HEK293T (cell line): ENCODE results near the gene CKS1B.

Source experiments
- CTCF ChIA-PET: fragments of 350-600 bp; formaldehyde crosslinking; extraction: SDS; loops from one replicate; lab custom pipeline; 2021; ENCODE audit warnings: antibody characterized with exemption, inconsistent platforms; lab: Yijun Ruan, JAX
- POLR2A ChIA-PET: fragments of 350-600 bp; formaldehyde crosslinking; extraction: SDS; loops from one replicate; lab custom pipeline; 2020; ENCODE audit warnings: antibody characterized with exemption, inconsistent platforms; lab: Yijun Ruan, JAX
- DNase-seq: peaks from one replicate; pipeline ENCODE4 v3.0.0; 2012; ENCODE audit warnings: mixed read lengths; ENCODE audit errors: extremely low spot score
- ARNT ChIP-seq: fragments of 450-650 bp; IDR thresholded peaks from 2 replicates; pipeline ENCODE4 v1.6.1; 2017; ENCODE audit warnings: mild to moderate bottlenecking
- BHLHE40 ChIP-seq: fragments of 450-650 bp; IDR thresholded peaks from 2 replicates; pipeline ENCODE4 v1.6.1; 2016; ENCODE audit warnings: mild to moderate bottlenecking, moderate library complexity, borderline replicate concordance
- CTBP1 ChIP-seq: fragments of 450-650 bp; IDR thresholded peaks from 2 replicates; pipeline ENCODE4 v1.6.1; 2016; ENCODE audit warnings: borderline replicate concordance
- ELF4 ChIP-seq: fragments of 450-650 bp; IDR thresholded peaks from 2 replicates; pipeline ENCODE4 v1.6.1; 2017; ENCODE audit warnings: antibody characterized with exemption
- FOXA1 ChIP-seq: fragments of 450-650 bp; IDR thresholded peaks from 2 replicates; pipeline ENCODE4 v1.6.1; 2016; ENCODE audit warnings: mild to moderate bottlenecking
- FOXK2 ChIP-seq: fragments of 450-650 bp; IDR thresholded peaks from 2 replicates; pipeline ENCODE4 v1.6.1; 2016; ENCODE audit warnings: mild to moderate bottlenecking
- FOXM1 ChIP-seq: fragments of 450-650 bp; IDR thresholded peaks from 2 replicates; pipeline ENCODE4 v1.6.1; 2017; ENCODE audit warnings: mild to moderate bottlenecking, borderline replicate concordance
- HDGF ChIP-seq: fragments of 450-650 bp; IDR thresholded peaks from 2 replicates; pipeline ENCODE4 v1.6.1; 2017; ENCODE audit warnings: antibody characterized with exemption, borderline replicate concordance
- L3MBTL2 ChIP-seq: fragments of 450-650 bp; conservative IDR thresholded peaks from 2 replicates; pipeline ENCODE4 v1.6.1; 2016; ENCODE audit warnings: mild to moderate bottlenecking
- LEF1 ChIP-seq: fragments of 450-650 bp; IDR thresholded peaks from 2 replicates; pipeline ENCODE4 v1.6.1; 2017; ENCODE audit warnings: mild to moderate bottlenecking, borderline replicate concordance
- NFRKB ChIP-seq: fragments of 450-650 bp; IDR thresholded peaks from 2 replicates; pipeline ENCODE4 v1.6.1; 2016; ENCODE audit warnings: mild to moderate bottlenecking, moderate library complexity
- SP1 ChIP-seq: fragments of 450-650 bp; IDR thresholded peaks from 2 replicates; pipeline ENCODE4 v1.6.1; 2017
- SUZ12 ChIP-seq: fragments of 450-650 bp; IDR thresholded peaks from 2 replicates; pipeline ENCODE4 v1.6.1; 2016; ENCODE audit warnings: mild to moderate bottlenecking
- TARDBP ChIP-seq: fragments of 450-650 bp; IDR thresholded peaks from 2 replicates; pipeline ENCODE4 v1.6.1; 2016
- ZNF384 ChIP-seq: fragments of 450-650 bp; IDR thresholded peaks from 2 replicates; pipeline ENCODE4 v1.6.1; 2016
- TF ChIP-seq, protein P1 (sequence below): fragments of 450-650 bp; IDR thresholded peaks from 2 replicates; pipeline ENCODE4 v1.6.1; 2016

Gene CKS1B

GRCh38 chr1:154962156-154962749, 12.2 kb upstream of the CKS1B start:
- DNase-seq, result no peak
- POLR2A ChIA-PET, result interaction anchor here (0.6 to 4.8 kb wide), 12 partner anchors 10 to 53 kb away, joined by 3 to 59 read pairs (median 4); partner anchors contain the start of genes CKS1B, FLAD1, LENEP and PMVK

GRCh38 chr1:154962795-154963330, 11.6 kb upstream of the CKS1B start:
- POLR2A ChIA-PET, result interaction anchor here (0.6 to 4.8 kb wide), 5 partner anchors 9 to 41 kb away, joined by 3 to 59 read pairs (median 5); partner anchors contain the start of genes CKS1B, FLAD1 and SHC1
- CTCF ChIA-PET, result interaction anchor here (0.6 to 1.6 kb wide), 4 partner anchors 8 to 98 kb away, joined by 3 to 4 read pairs (median 4); partner anchors contain the start of gene SHC1
- no peak for DNase-seq
- TF ChIP-seq FOXM1 (no peak), SP1 (no peak), L3MBTL2 (no peak), FOXA1 (no peak), TARDBP (no peak), SUZ12 (no peak), FOXK2 (no peak), ARNT (no peak), BHLHE40 (no peak)

More at GRCh38 chr1:154962156-154962749, 12.2 kb upstream of the CKS1B start:
- no peak for TF ChIP-seq SUZ12
- no peak for TF ChIP-seq CTBP1
- TF ChIP-seq L3MBTL2, result 0 out of 2 replicates have a peak, but pooled peaks have one; percentile 11
- CTCF ChIA-PET, result interaction anchor here (1.3 to 1.6 kb wide), 4 partner anchors 8 to 99 kb away, joined by 3 to 4 read pairs (median 4); partner anchors contain the start of gene SHC1

DNA sequence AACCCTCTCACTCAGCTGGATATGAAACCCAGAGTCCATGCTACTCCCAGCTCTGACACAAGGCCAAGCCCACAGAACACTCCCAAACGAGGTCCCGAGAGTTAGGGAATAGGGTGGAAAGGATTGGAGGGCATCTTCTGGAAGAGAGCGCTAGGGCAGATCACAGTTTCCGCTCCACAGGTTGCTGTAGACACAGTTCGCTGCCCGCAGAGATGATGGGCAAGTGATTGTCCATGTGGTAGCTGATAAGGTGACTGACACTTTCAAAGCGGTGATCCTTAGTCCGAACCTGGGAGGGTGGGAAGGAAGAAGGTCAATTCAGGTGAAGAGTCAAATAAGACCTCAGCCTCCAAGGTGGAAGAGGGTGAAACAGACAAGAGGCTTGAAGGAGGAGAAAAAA, 10.8 kb upstream of the CKS1B start:
- POLR2A ChIA-PET, result interaction anchor here (1.5 to 4.8 kb wide), 3 partner anchors 9 to 36 kb away, joined by 3 to 59 read pairs (median 21); partner anchors contain the start of genes CKS1B and SHC1
- no peak for DNase-seq
- no peak for TF ChIP-seq BHLHE40
- TF ChIP-seq, protein P1, sequence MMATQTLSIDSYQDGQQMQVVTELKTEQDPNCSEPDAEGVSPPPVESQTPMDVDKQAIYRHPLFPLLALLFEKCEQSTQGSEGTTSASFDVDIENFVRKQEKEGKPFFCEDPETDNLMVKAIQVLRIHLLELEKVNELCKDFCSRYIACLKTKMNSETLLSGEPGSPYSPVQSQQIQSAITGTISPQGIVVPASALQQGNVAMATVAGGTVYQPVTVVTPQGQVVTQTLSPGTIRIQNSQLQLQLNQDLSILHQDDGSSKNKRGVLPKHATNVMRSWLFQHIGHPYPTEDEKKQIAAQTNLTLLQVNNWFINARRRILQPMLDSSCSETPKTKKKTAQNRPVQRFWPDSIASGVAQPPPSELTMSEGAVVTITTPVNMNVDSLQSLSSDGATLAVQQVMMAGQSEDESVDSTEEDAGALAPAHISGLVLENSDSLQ, result no peak
- CTCF ChIA-PET, result interaction anchor here (0.6 to 1.3 kb wide), 2 partner anchors 35 to 57 kb away, joined by 4 read pairs; no protein-coding TSS in a partner anchor

- TF ChIP-seq ARNT, result no peak
- no peak for TF ChIP-seq FOXK2
- TF ChIP-seq TARDBP, result no peak
- no peak for TF ChIP-seq SP1
- TF ChIP-seq FOXM1, result no peak
- no peak for TF ChIP-seq NFRKB
- TF ChIP-seq, protein P1, result no peak
- TF ChIP-seq SUZ12, result no peak
- no peak for TF ChIP-seq ZNF384
- TF ChIP-seq HDGF, result no peak
- no peak for TF ChIP-seq L3MBTL2
- no peak for TF ChIP-seq BHLHE40
- TF ChIP-seq ELF4, result no peak
- TF ChIP-seq LEF1, result no peak
- no peak for TF ChIP-seq FOXA1
- POLR2A ChIA-PET, result interaction anchor here (0.6 to 4.8 kb wide), 7 partner anchors 8 to 39 kb away, joined by 3 to 59 read pairs (median 3); partner anchors contain the start of genes CKS1B, FLAD1, PBXIP1 and SHC1
Observed at GRCh38 chr1:154964359-154964758, 10.1 kb upstream of the CKS1B start.

DNA sequence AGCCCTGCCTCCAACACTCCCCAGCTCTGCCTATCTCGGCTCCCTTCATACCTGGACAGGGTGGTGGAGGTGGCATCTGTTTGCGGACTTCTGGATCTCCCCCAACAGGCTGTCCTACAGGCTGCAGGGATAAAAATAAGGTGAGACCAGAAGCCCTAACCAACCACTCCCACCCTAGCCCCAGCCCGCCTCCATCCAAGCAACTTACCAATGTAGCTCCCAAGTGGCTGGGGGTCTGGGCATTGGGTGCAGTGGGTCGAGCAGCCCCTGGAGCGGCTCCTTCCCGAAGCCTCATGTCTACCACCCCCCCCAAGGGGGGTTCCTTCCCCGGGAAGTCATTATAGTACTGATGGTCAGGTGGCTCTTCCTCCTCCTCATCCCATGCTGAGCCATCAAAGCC, 8.4 kb upstream of the CKS1B start:
- ChIA-PET CTCF (interaction anchor here (1.1 kb wide), 1 partner anchor 33 kb away, joined by 4 read pairs; no protein-coding TSS in a partner anchor), POLR2A (interaction anchor here (0.6 to 1.4 kb wide), 3 partner anchors 14 to 34 kb away, joined by 3 read pairs; no protein-coding TSS in a partner anchor)
- DNase-seq, result no peak
- TF ChIP-seq FOXA1, result no peak
- TF ChIP-seq ZNF384, result no peak
- no peak for TF ChIP-seq SUZ12
- no peak for TF ChIP-seq FOXK2
- no peak for TF ChIP-seq TARDBP
- TF ChIP-seq ARNT, result no peak
- no peak for TF ChIP-seq ELF4
- no peak for TF ChIP-seq NFRKB
- TF ChIP-seq LEF1, result no peak
- TF ChIP-seq BHLHE40, result no peak
- no peak for TF ChIP-seq SP1
- TF ChIP-seq L3MBTL2, result no peak
- no peak for TF ChIP-seq HDGF

More at GRCh38 chr1:154964359-154964758, 10.1 kb upstream of the CKS1B start:
- DNase-seq, result no peak
- CTCF ChIA-PET, result interaction anchor here (0.6 kb wide), 1 partner anchor 1321 kb away, joined by 3 read pairs; no protein-coding TSS in a partner anchor

DNA sequence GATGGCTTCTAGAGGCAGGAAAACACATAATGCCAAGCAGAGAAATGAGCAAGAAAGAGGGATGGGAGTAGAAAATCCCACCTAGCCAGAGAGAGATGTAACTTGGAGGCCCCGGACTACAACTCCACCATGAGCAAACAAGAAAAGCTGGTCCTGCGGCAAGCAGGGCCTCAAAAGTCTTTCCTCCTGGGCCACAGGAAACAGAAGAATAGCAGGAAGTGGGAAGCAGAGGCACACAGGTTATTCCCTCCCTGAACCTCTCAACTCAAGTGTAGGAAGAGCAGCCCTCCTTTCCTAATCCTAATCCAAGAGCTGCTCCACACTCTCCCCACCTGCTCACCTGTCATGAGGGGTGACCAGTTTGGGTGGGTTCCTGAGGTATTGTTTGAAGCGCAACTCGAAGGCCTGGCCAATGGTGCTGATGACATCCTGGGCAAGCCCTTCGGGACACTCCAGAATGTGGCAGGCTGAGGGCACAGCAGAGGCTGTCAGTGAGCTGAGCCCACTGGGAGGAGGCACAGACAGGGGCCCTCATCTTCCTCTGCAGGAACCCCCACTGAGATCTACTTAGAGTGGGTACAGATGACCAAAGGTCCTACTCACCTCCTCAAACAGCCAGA, 7.0 kb upstream of the CKS1B start:
- POLR2A ChIA-PET, result no interaction called here
- CTCF ChIA-PET, result interaction anchor here (1.1 kb wide), 1 partner anchor 32 kb away, joined by 4 read pairs; no protein-coding TSS in a partner anchor
- DNase-seq, result no peak
- TF ChIP-seq NFRKB, result no peak
- no peak for TF ChIP-seq FOXK2
- TF ChIP-seq BHLHE40, result no peak
- no peak for TF ChIP-seq TARDBP
- no peak for TF ChIP-seq ARNT
- TF ChIP-seq, protein P1, result no peak
- no peak for TF ChIP-seq ELF4
- no peak for TF ChIP-seq FOXA1
- no peak for TF ChIP-seq HDGF
- no peak for TF ChIP-seq LEF1
